Esophagus muscularis mucosa (tissue), 3 donors: Measurements from ENCODE around the gene TOM1.

ENCODE experiments used
- CTCF ChIP-seq, 3 experiments: fragments of 200-600 bp in 2 of 3; fragments of 450-650 bp in 1 of 3; sonication (generic) in 2 of 3; IDR thresholded peaks; one replicate each; pipeline ENCODE4 v1.5.1; 2017 to 2019; ENCODE audit warnings: antibody characterized with exemption in 3 of 3, mild to moderate bottlenecking in 2 of 3, moderate library complexity in 1 of 3
- POLR2A ChIP-seq: fragments of 450-650 bp; IDR thresholded peaks from one replicate; pipeline ENCODE4 v1.6.1; 2017; ENCODE audit warnings: antibody characterized with exemption, moderate library complexity, mild to moderate bottlenecking, low read depth
- POLR2AphosphoS5 ChIP-seq, 2 donors: sonication (generic); formaldehyde crosslinking; IDR thresholded peaks; one replicate each; pipeline ENCODE4 v1.6.1; 2017; ENCODE audit warnings: antibody characterized with exemption in 2 of 2

DNA sequence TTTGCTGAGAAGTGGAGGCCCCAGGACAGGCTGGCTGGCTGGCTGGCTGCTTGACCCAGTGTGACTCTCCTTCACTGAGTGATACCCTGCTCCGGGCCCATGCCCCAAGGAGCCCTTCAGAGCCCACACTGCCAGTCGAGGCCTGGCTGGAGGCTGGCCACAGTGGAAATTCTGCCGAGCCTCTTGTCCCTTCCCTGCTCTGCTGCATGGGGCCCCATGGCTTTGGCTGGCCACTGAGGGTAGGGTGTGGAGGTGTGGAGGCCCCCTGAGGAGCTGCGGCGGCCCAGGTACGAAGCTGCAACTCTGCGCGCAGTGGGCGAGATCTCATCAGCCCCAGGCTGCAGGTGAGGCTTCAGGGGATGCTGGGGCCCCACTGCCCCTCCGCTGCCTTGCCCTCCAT is 47.8 kb downstream of the TOM1 start:
- no peak for TF ChIP-seq CTCF (IDR thresholded peaks at IDR 0.05)
- TF ChIP-seq POLR2AphosphoS5 (IDR thresholded peaks at IDR 0.05), result no peak
- TF ChIP-seq POLR2A, result no peak
